Ecto neural progenitor cell (in vitro differentiated cells): Measurements from ENCODE around the gene TMEM143.

ENCODE experiments used
- DNase-seq: peaks from one replicate; pipeline ENCODE4 v3.0.0-alpha.2; 2018; ENCODE audit warnings: low spot score

The TMEM143 gene

GRCh38 chr19:48359123-48359522 lies 4.6 kb downstream of the TMEM143 start:
- no peak for DNase-seq

- no peak for DNase-seq
These were observed 8.3 kb downstream of the TMEM143 start for GRCh38 chr19:48355365-48355954.

- no peak for DNase-seq
These were observed 9.3 kb downstream of the TMEM143 start for GRCh38 chr19:48354332-48354992.

- DNase-seq: no peak
These were observed 10.1 kb downstream of the TMEM143 start for GRCh38 chr19:48353677-48354076.

- DNase-seq: peak; percentile 88
These were observed 12.4 kb downstream of the TMEM143 start for GRCh38 chr19:48351341-48351752.

- DNase-seq: no peak
These were observed 12.9 kb downstream of the TMEM143 start for GRCh38 chr19:48350856-48351255.

- DNase-seq: no peak
These were observed 15.0 kb downstream of the TMEM143 start for GRCh38 chr19:48348737-48349136.

- DNase-seq: no peak
These were observed 15.7 kb downstream of the TMEM143 start for GRCh38 chr19:48348045-48348444.

GRCh38 chr19:48346191-48346590 lies 17.5 kb downstream of the TMEM143 start:
- DNase-seq: no peak

GRCh38 chr19:48344892-48345291 lies 18.8 kb downstream of the TMEM143 start:
- no peak for DNase-seq

- no peak for DNase-seq
These were observed 20.7 kb downstream of the TMEM143 start for GRCh38 chr19:48342841-48343540.

- no peak for DNase-seq
These were observed 21.4 kb downstream of the TMEM143 start for GRCh38 chr19:48342414-48342738.

- DNase-seq: no peak
These were observed 22.0 kb downstream of the TMEM143 start for GRCh38 chr19:48341515-48342413.

GRCh38 chr19:48340995-48341394 lies 22.7 kb downstream of the TMEM143 start:
- DNase-seq: no peak

- no peak for DNase-seq
These were observed 24.8 kb downstream of the TMEM143 start for GRCh38 chr19:48338802-48339503.

GRCh38 chr19:48338253-48338755 lies 25.4 kb downstream of the TMEM143 start:
- no peak for DNase-seq

GRCh38 chr19:48333467-48334384 lies 30.0 kb downstream of the TMEM143 start:
- DNase-seq: peak; percentile 92

GRCh38 chr19:48332662-48333466 lies 30.9 kb downstream of the TMEM143 start:
- DNase-seq: peak; percentile 83

- DNase-seq: no peak
These were observed 31.4 kb downstream of the TMEM143 start for GRCh38 chr19:48332351-48332661.
